HepG2 (cell line): ENCODE results near the gene RTP3. TPM values are rescaled to one million over a fixed set of nuclear protein-coding genes. Genes with fewer than 3 reads are reported as not detected.

Source experiments
- AKNA ChIP-seq: sonication (generic); formaldehyde crosslinking; IDR thresholded peaks from 2 replicates; pipeline ENCODE4 v1.4.0; 2020; ENCODE audit warnings: missing genetic modification reagents, borderline replicate concordance
- BORCS8-MEF2B ChIP-seq: sonication (generic); formaldehyde crosslinking; IDR thresholded peaks from 2 replicates; pipeline ENCODE4 v1.8.0; 2022; ENCODE audit warnings: mild to moderate bottlenecking, missing genetic modification reagents
- HOXA9 ChIP-seq: sonication (generic); formaldehyde crosslinking; IDR thresholded peaks from 2 replicates; pipeline ENCODE4 v1.8.1; 2022; ENCODE audit warnings: missing genetic modification reagents, mild to moderate bottlenecking, moderate library complexity, borderline replicate concordance
- KDM2A ChIP-seq: sonication (generic); formaldehyde crosslinking; IDR thresholded peaks from 2 replicates; pipeline ENCODE4 v1.4.0; 2020; ENCODE audit warnings: low read depth, missing genetic modification reagents, borderline replicate concordance
- SAP130 ChIP-seq: IDR thresholded peaks from 2 replicates; pipeline ENCODE4 v1.6.1; 2016; ENCODE audit warnings: low read depth
- U2AF2 ChIP-seq: fragments of 200-400 bp; formaldehyde crosslinking; IDR thresholded peaks from 2 replicates; pipeline ENCODE4 v1.6.1; 2017; ENCODE audit warnings: low read depth, mild to moderate bottlenecking, low read length
- ZNF160 ChIP-seq: sonication (generic); formaldehyde crosslinking; IDR thresholded peaks from 2 replicates; pipeline ENCODE4 v1.8.0; 2022; ENCODE audit warnings: mild to moderate bottlenecking, inconsistent platforms, missing genetic modification reagents
- ZNF207 ChIP-seq: fragments of 450-650 bp; IDR thresholded peaks from 2 replicates; pipeline ENCODE4 v1.6.1; 2016; ENCODE audit warnings: antibody characterized with exemption, borderline replicate concordance
- ZNF501 ChIP-seq: sonication (generic); formaldehyde crosslinking; IDR thresholded peaks from 2 replicates; pipeline ENCODE4 v1.5.1; 2020; ENCODE audit warnings: mild to moderate bottlenecking, moderate library complexity, missing genetic modification reagents
- ZNF7 ChIP-seq: IDR thresholded peaks from 2 replicates; pipeline ENCODE4 v1.6.1; 2016; ENCODE audit warnings: missing biosample characterization, missing genetic modification reagents
- ZNF713 ChIP-seq: sonication (generic); formaldehyde crosslinking; IDR thresholded peaks from 2 replicates; pipeline ENCODE4 v1.4.0; 2020; ENCODE audit warnings: mild to moderate bottlenecking, missing genetic modification reagents
- polyA plus RNA-seq, 8 experiments: library from polyadenylated mRNA; depleted of rRNA in 3 of 8; stranded (reverse) in 7 of 8; unstranded in 1 of 8; fragments of >200 nt; fragmentation: Illumina TruSeq in 4 of 8; extraction: Trizol in 4 of 8; gene quantifications; 2 replicates each; pipeline versions ENCODE4 v1.2.1 to v1.2.3, GENCODE V29; 2011 to 2016; ENCODE audit warnings: low read depth in 4 of 8, missing spikeins in 1 of 8, mixed read lengths in 1 of 8; ENCODE audit not compliant: insufficient read depth in 1 of 8
- total RNA-seq, 5 experiments: library from RNA; depleted of rRNA; stranded (reverse); fragments of >200 nt; fragmentation: Illumina TruSeq; extraction: Trizol; gene quantifications; 2 replicates each; pipeline ENCODE4 v1.2.3, GENCODE V29; 2016; ENCODE audit warnings: low read depth in 1 of 5
- TF ChIP-seq, protein P1 (sequence below): sonication (generic); formaldehyde crosslinking; IDR thresholded peaks from 2 replicates; pipeline ENCODE4 v1.8.0; 2022; ENCODE audit warnings: mild to moderate bottlenecking, missing genetic modification reagents; ENCODE audit not compliant: insufficient replicate concordance

The RTP3 gene
- total and polyA plus RNA-seq, 2 of the 13 experiments (the other 11 are each of a cell fraction or from before 2014, with no cell fraction given) = 0.09 TPM; not detected in 1

- TF ChIP-seq AKNA = no peak
- TF ChIP-seq, protein P1, sequence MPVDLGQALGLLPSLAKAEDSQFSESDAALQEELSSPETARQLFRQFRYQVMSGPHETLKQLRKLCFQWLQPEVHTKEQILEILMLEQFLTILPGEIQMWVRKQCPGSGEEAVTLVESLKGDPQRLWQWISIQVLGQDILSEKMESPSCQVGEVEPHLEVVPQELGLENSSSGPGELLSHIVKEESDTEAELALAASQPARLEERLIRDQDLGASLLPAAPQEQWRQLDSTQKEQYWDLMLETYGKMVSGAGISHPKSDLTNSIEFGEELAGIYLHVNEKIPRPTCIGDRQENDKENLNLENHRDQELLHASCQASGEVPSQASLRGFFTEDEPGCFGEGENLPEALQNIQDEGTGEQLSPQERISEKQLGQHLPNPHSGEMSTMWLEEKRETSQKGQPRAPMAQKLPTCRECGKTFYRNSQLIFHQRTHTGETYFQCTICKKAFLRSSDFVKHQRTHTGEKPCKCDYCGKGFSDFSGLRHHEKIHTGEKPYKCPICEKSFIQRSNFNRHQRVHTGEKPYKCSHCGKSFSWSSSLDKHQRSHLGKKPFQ (CRISPR knock-in tag) = no peak
- TF ChIP-seq SAP130 (CRISPR knock-in tag) = no peak
- no peak for TF ChIP-seq HOXA9 (CRISPR knock-in tag)
- no peak for TF ChIP-seq ZNF7 (CRISPR knock-in tag)
- no peak for TF ChIP-seq ZNF501 (CRISPR knock-in tag)
- no peak for TF ChIP-seq ZNF160 (CRISPR knock-in tag)
- TF ChIP-seq U2AF2 = no peak
- no peak for TF ChIP-seq ZNF713
- TF ChIP-seq ZNF207 = no peak
- no peak for TF ChIP-seq KDM2A
- TF ChIP-seq BORCS8-MEF2B (CRISPR knock-in tag) = no peak
These were observed 5.6 kb downstream of the RTP3 start (continued) for GRCh38 chr3:46503200-46503874.
